ENCODE data around the gene ZNF578. TPM values are rescaled to one million over a fixed set of nuclear protein-coding genes. Genes with fewer than 3 reads are reported as not detected.

The ZNF578 gene
- total RNA-seq (1 to 10 TPM in 1 of 2 experiments, under 1 TPM in 1; 0.88 to 1.9 TPM), polyA plus RNA-seq (4.5 TPM)

DNA sequence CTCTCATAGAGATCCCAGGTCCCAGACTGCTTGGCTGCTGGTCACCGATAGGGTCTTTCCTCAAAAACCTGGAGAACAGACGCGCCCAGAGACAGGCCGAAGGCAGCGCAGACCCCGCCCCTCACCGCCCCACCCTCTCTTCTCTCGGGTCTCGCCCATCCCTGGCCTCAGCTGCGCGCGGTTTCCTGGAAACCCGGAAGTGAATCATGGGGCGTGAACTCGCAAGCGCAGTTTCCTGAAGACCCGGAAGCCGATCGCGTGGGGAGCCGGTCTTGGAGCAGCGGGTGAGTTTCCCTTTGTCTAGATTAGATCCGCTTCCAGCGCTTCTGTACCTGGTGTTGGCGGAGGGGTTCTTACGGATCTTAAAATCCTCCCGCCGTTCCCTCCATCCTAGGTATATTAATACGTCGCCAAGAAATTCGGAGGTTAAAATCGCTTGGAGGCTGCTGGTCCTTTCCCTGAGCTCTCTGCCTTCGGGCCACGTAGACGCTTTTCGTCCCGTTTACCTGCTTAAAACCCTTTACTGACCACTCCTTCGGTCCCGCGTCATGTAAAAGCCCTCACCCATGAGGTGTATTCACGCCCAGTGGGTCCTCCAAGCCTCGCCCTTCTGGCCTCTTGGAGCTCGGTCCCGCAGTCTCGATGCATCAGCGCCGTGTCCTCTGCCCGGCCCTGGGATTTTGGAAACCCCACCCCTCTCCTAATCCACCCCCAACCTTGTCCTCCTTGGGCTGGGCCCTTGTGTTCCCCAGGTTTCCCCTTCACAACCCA, at the start of gene ZNF578:
Gene ZNF578 (plus strand): TSS at position 230 of the 771 bp plus-strand sequence. CDS start 48,293 bp downstream, outside the sequence.
- peaks cover 17% of the 10 kb centered on the region for H3K9me3 ChIP-seq (ENCODE audit: low read length)
- no peaks in the 10 kb centered on the region for H3K27me3 ChIP-seq (ENCODE audit: insufficient read depth, low read length, poor library complexity, severe bottlenecking)
- peak within 1 kb of the TSS in 7 of 8 donors; percentile 53 to 90 (median 63) for H3K27ac Mint-ChIP-seq
- H3K36me3 ChIP-seq (ENCODE audit: insufficient read depth, low read length): no peaks in the 10 kb centered on the region
- CTCF ChIA-PET: no interaction called here
- H3K4me1 Mint-ChIP-seq: peaks cover 19 to 25% (median 20%) of the 10 kb centered on the region in 3 donors
- peak within 1 kb of the TSS; percentile 78 for H3K4me3 ChIP-seq (ENCODE audit: low read length)
- peaks cover 8% of the 10 kb centered on the region for H3K4me1 ChIP-seq (ENCODE audit: insufficient read depth, low read length)
- peak; percentile 5 to 76 (median 58) for DNase-seq
- no peak within 1 kb of the TSS for H3K27ac ChIP-seq (ENCODE audit: low read depth, low read length)
- POLR2A ChIA-PET: interaction anchor here (0.8 kb wide), 1 partner anchor 37 kb away, joined by 3 read pairs; no protein-coding TSS in a partner anchor
- peaks cover 9 to 18% of the 10 kb centered on the region in 2 donors for H3K27me3 Mint-ChIP-seq
- H3K9me3 Mint-ChIP-seq: peaks cover 39 to 95% (median 93%) of the 10 kb centered on the region in 5 donors
- H3K36me3 Mint-ChIP-seq: peaks cover 31 to 71% (median 59%) of the 10 kb centered on the region in 3 donors
- H3K4me3 Mint-ChIP-seq: peak within 1 kb of the TSS; percentile 78 to 94 (median 87)

DNA sequence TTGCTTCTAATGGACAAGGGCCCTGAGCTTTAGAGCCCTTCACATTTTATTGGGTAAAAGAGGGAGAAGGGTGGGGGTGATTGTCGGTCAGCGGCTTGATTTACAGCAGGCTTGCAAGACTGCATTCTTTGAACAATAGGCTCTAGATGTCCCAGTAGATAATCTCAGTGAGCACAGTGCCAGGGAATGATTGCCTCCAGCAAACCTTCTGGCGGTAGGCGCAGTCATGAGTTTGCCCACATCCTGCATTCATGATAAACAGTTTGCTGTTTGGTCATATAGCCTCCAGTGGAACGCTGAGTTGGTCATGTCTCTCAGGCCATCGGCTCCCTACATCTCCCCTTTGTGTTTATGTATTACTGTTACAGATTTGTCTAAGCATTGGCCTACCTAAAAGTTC, 43.1 kb upstream of the ZNF578 start:
- Mint-ChIP-seq H3K27ac (no peak overlapping the region), H3K9me3 (peaks cover 52 to 93% (median 88%) of the 10 kb centered on the region in 5 donors), H3K4me3 (no peak overlapping the region), H3K36me3 (peaks cover 56 to 93% (median 90%) of the 10 kb centered on the region in 3 donors), H3K4me1 (no peaks in the 10 kb centered on the region), H3K27me3 (no peaks in the 10 kb centered on the region)
- DNase-seq: no peak
- POLR2A ChIA-PET: no interaction called here
- Histone ChIP-seq H3K36me3 (ENCODE audit: insufficient read depth, low read length) (peaks cover 35% of the 10 kb centered on the region), H3K27ac (ENCODE audit: low read depth, low read length) (no peak overlapping the region), H3K27me3 (ENCODE audit: insufficient read depth, low read length, poor library complexity, severe bottlenecking) (no peaks in the 10 kb centered on the region), H3K4me3 (ENCODE audit: low read length) (no peak overlapping the region), H3K4me1 (ENCODE audit: insufficient read depth, low read length) (no peaks in the 10 kb centered on the region), H3K9me3 (ENCODE audit: low read length) (peaks cover 43% of the 10 kb centered on the region)
- CTCF ChIA-PET: no interaction called here

DNA sequence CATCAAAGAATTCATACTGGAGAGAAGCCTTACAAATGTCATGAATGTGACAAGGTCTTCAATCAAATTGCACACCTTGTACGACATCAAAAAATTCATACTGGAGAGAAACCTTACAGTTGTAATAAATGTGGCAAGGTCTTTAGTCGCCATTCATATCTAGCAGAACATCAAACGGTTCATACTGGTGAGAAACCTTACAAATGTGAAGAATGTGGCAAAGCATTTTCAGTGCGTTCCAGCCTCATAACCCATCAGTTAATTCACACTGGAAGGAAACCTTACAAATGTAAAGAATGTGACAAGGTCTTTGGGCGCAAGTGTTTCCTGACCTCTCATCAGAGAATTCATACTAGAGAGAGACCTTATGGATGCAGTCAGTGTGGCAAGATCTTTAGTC, 37.6 kb upstream of the ZNF578 start:
- ChIA-PET POLR2A (no interaction called here), CTCF (no interaction called here)
- H3K27me3 ChIP-seq (ENCODE audit: insufficient read depth, low read length, poor library complexity, severe bottlenecking): no peaks in the 10 kb centered on the region
- no peak overlapping the region for H3K4me3 Mint-ChIP-seq
- peaks cover 61% of the 10 kb centered on the region for H3K9me3 ChIP-seq (ENCODE audit: low read length)
- H3K4me3 ChIP-seq (ENCODE audit: low read length): no peak overlapping the region
- no peaks in the 10 kb centered on the region for H3K27me3 Mint-ChIP-seq
- H3K9me3 Mint-ChIP-seq: peaks cover 59 to 92% (median 86%) of the 10 kb centered on the region in 5 donors
- peaks cover 16 to 58% (median 44%) of the 10 kb centered on the region in 3 donors for H3K36me3 Mint-ChIP-seq
- H3K27ac Mint-ChIP-seq: no peak overlapping the region
- peaks cover 9% of the 10 kb centered on the region for H3K36me3 ChIP-seq (ENCODE audit: insufficient read depth, low read length)
- no peak for DNase-seq
- no peaks in the 10 kb centered on the region for H3K4me1 Mint-ChIP-seq
- H3K27ac ChIP-seq (ENCODE audit: low read depth, low read length): no peak overlapping the region
- H3K4me1 ChIP-seq (ENCODE audit: insufficient read depth, low read length): no peaks in the 10 kb centered on the region

DNA sequence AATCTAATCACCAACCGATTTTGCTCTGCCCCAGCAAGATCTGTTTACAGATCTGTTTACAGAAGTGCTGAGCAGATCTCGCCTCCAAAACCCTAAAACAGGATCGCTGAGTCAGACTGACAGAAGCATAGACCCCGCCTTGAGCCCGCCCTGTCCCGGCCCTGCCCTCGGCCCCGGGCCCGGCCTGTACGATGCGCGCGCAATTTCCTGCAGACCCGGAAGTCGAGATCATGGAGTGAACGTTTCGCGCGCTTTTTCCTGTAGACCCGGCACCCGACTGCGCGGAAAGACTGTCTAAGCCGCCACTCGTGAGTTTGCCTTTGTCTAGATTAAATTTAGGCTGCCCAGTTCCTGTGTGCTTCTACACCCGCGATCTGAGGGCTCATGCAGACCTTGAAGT, 24.4 kb upstream of the ZNF578 start, which contains the start of gene ZNF534:
Gene ZNF534 (plus strand): TSS at position 212 of the 400 bp plus-strand sequence. CDS start 2,327 bp downstream, outside the sequence.
- CTCF ChIA-PET: no interaction called here
- no peak within 1 kb of the TSS for H3K27ac ChIP-seq (ENCODE audit: low read depth, low read length)
- peaks cover 0 to 3% of the 10 kb centered on the region in 2 donors for H3K27me3 Mint-ChIP-seq
- no peaks in the 10 kb centered on the region for H3K4me1 ChIP-seq (ENCODE audit: insufficient read depth, low read length)
- no peaks in the 10 kb centered on the region for H3K27me3 ChIP-seq (ENCODE audit: insufficient read depth, low read length, poor library complexity, severe bottlenecking)
- H3K27ac Mint-ChIP-seq: no peak within 1 kb of the TSS
- POLR2A ChIA-PET: no interaction called here
- no peak for DNase-seq
- H3K36me3 ChIP-seq (ENCODE audit: insufficient read depth, low read length): no peaks in the 10 kb centered on the region
- H3K4me3 Mint-ChIP-seq: no peak within 1 kb of the TSS
- peaks cover 2 to 28% (median 11%) of the 10 kb centered on the region in 3 donors for H3K36me3 Mint-ChIP-seq
- no peak within 1 kb of the TSS for H3K4me3 ChIP-seq (ENCODE audit: low read length)
- H3K4me1 Mint-ChIP-seq: no peaks in the 10 kb centered on the region
- H3K9me3 Mint-ChIP-seq: peaks cover 16 to 79% (median 61%) of the 10 kb centered on the region in 5 donors
- no peaks in the 10 kb centered on the region for H3K9me3 ChIP-seq (ENCODE audit: low read length)

DNA sequence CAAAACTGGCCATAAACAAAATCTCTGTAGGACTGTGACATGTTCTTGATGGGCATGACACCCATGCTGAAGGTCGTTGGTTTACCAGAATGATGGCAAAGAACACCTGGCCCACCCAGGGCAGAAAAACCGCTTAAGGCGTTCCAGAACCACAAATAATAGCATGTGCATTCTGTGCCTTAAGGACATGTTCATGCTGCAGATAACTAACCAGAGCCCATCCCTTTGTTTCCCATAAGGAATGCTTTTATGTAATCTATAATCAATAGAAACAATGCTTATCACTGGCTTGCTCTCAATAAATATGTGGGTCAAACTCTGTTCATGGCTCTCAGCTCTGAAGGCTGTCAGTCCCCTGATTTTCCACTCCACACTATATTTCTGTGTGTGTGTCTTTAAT, 11.2 kb upstream of the ZNF578 start:
- Mint-ChIP-seq H3K9me3 (peaks cover 49 to 90% (median 73%) of the 10 kb centered on the region in 5 donors), H3K4me3 (no peak overlapping the region), H3K27me3 (peaks cover 0 to 3% of the 10 kb centered on the region in 2 donors), H3K4me1 (no peaks in the 10 kb centered on the region), H3K36me3 (peaks cover 0 to 43% (median 2%) of the 10 kb centered on the region in 3 donors), H3K27ac (no peak overlapping the region)
- ChIA-PET CTCF (no interaction called here), POLR2A (no interaction called here)
- H3K27ac ChIP-seq (ENCODE audit: low read depth, low read length): no peak overlapping the region
- no peak for DNase-seq
- H3K9me3 ChIP-seq (ENCODE audit: low read length): peaks cover 10% of the 10 kb centered on the region
- H3K4me1 ChIP-seq (ENCODE audit: insufficient read depth, low read length): no peaks in the 10 kb centered on the region
- no peak overlapping the region for H3K4me3 ChIP-seq (ENCODE audit: low read length)
- H3K27me3 ChIP-seq (ENCODE audit: insufficient read depth, low read length, poor library complexity, severe bottlenecking): no peaks in the 10 kb centered on the region
- H3K36me3 ChIP-seq (ENCODE audit: insufficient read depth, low read length): no peaks in the 10 kb centered on the region

DNA sequence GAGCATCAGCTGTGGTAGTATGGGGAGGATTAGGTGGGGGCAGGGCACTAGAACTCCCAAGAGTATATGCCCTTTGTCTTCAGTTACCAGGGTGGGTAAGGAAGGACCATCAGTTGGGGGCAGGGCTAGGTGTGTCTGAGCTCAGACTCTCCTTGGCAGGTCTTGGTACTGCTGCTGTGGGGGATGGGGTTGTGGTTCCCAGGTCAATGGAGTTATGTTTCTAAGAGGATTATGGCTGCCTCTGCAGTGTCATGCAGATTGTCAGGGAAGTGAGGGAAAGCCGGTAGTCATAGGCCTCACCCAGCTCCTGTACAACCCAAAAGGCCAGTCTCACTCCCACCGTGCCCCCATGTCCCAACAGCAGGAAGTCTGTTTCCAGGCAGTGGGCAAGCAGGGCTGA, 8.8 kb upstream of the ZNF578 start:
- Histone ChIP-seq H3K27ac (ENCODE audit: low read depth, low read length) (no peak overlapping the region), H3K4me3 (ENCODE audit: low read length) (no peak overlapping the region), H3K27me3 (ENCODE audit: insufficient read depth, low read length, poor library complexity, severe bottlenecking) (no peaks in the 10 kb centered on the region), H3K36me3 (ENCODE audit: insufficient read depth, low read length) (no peaks in the 10 kb centered on the region), H3K9me3 (ENCODE audit: low read length) (peaks cover 6% of the 10 kb centered on the region), H3K4me1 (ENCODE audit: insufficient read depth, low read length) (no peaks in the 10 kb centered on the region)
- DNase-seq: no peak
- no peaks in the 10 kb centered on the region for H3K4me1 Mint-ChIP-seq
- H3K4me3 Mint-ChIP-seq: no peak overlapping the region
- peaks cover 54 to 92% (median 75%) of the 10 kb centered on the region in 5 donors for H3K9me3 Mint-ChIP-seq
- H3K36me3 Mint-ChIP-seq: peaks cover 0 to 42% (median 6%) of the 10 kb centered on the region in 3 donors
- ChIA-PET POLR2A (no interaction called here), CTCF (no interaction called here)
- H3K27me3 Mint-ChIP-seq: peaks cover 3 to 11% of the 10 kb centered on the region in 2 donors
- no peak overlapping the region for H3K27ac Mint-ChIP-seq

DNA sequence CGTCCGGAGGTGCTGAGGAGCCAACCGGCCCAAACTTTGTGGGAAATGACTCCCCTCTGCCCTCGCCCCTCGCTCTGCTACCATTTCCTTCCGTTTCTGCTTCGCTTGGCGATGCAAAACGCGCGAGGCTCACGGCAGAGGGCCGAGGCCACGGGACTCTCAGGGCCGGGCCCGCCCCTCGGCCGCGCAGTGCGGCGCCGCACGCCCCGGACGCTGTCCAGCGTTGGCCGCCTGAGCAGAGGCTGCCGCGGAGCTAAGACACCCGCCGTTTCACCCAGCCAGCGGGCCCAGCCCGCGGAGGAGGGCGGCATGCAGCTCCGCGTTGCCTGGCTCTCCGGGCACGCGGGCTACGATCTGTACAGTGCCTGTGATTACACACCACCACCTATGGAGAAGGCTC, 2.1 kb upstream of the ZNF578 start:
- H3K4me3 ChIP-seq (ENCODE audit: low read length): no peak overlapping the region
- no peak overlapping the region for H3K27ac ChIP-seq (ENCODE audit: low read depth, low read length)
- Mint-ChIP-seq H3K27me3 (peaks cover 5 to 18% of the 10 kb centered on the region in 2 donors), H3K4me1 (peaks cover 17 to 25% (median 19%) of the 10 kb centered on the region in 3 donors), H3K4me3 (peak overlapping the region in 2 of 7 donors; percentile 28 to 33), H3K36me3 (peaks cover 18 to 58% (median 37%) of the 10 kb centered on the region in 3 donors), H3K9me3 (peaks cover 42 to 92% (median 87%) of the 10 kb centered on the region in 5 donors), H3K27ac (no peak overlapping the region)
- ChIA-PET CTCF (no interaction called here), POLR2A (no interaction called here)
- H3K36me3 ChIP-seq (ENCODE audit: insufficient read depth, low read length): no peaks in the 10 kb centered on the region
- no peak for DNase-seq
- H3K27me3 ChIP-seq (ENCODE audit: insufficient read depth, low read length, poor library complexity, severe bottlenecking): no peaks in the 10 kb centered on the region
- peaks cover 8% of the 10 kb centered on the region for H3K4me1 ChIP-seq (ENCODE audit: insufficient read depth, low read length)
- peaks cover 11% of the 10 kb centered on the region for H3K9me3 ChIP-seq (ENCODE audit: low read length)

DNA sequence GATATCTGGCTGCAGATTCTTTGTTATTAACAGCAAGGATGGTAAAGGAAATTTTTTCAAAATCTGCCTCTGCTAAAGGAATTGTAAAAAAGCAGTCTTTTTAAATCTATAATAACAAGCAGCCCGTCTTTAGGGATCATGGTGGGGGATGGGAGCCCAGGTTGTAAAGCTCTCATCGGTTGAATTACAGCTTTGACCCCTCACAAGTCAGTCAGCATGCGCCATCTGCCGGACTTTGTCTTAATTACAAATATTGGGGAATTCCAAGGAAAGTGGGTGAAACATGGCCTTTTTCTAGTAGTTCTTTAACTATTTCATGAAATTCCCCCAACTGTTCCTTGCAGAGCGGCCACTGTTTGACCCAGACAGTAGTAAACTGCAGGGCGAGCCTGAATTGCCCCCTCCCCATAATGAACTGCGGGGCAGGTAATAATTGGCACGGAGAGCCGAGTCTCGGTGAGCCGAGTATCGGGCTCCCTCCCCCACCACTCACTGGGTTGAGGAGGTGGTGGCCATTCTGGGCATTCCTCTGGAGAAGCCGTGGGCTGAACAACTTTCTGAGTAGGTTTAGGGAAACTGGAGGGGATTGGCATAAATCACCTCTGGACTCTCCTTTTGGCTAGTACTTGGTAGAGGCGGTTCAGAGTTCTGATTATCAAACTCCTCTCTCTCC, 11.6 kb downstream of the ZNF578 start:
- Histone ChIP-seq H3K4me3 (ENCODE audit: low read length) (no peak overlapping the region), H3K4me1 (ENCODE audit: insufficient read depth, low read length) (no peaks in the 10 kb centered on the region), H3K27me3 (ENCODE audit: insufficient read depth, low read length, poor library complexity, severe bottlenecking) (no peaks in the 10 kb centered on the region), H3K36me3 (ENCODE audit: insufficient read depth, low read length) (no peaks in the 10 kb centered on the region), H3K9me3 (ENCODE audit: low read length) (peaks cover 32% of the 10 kb centered on the region), H3K27ac (ENCODE audit: low read depth, low read length) (no peak overlapping the region)
- no peaks in the 10 kb centered on the region for H3K4me1 Mint-ChIP-seq
- H3K36me3 Mint-ChIP-seq: peaks cover 5 to 65% (median 58%) of the 10 kb centered on the region in 3 donors
- no peaks in the 10 kb centered on the region for H3K27me3 Mint-ChIP-seq
- POLR2A ChIA-PET: no interaction called here
- no peak overlapping the region for H3K4me3 Mint-ChIP-seq
- DNase-seq: no peak
- H3K27ac Mint-ChIP-seq: no peak overlapping the region
- CTCF ChIA-PET: no interaction called here
- peaks cover 58 to 90% (median 87%) of the 10 kb centered on the region in 5 donors for H3K9me3 Mint-ChIP-seq

Measured in CD8-positive, alpha-beta memory T cell (primary cell).